ENCODE data around the gene FLYWCH2. TPM values are rescaled to one million over a fixed set of nuclear protein-coding genes. Genes with fewer than 3 reads are reported as not detected.

The FLYWCH2 gene
- total RNA-seq, 2 donors from 2014 or later: 52.2 to 53.2 TPM

- H3K36me3 ChIP-seq: no peaks in the 10 kb centered on the region
- no peaks in the 10 kb centered on the region for H3K27me3 ChIP-seq (replicated peaks; ENCODE audit: insufficient read depth)
- H3K27ac ChIP-seq: no peak overlapping the region
- DNase-seq (ENCODE audit: low spot score): no peak
- ATAC-seq (ENCODE audit: insufficient number of reproducible peaks, low FRiP score, low read depth): no peak
- no peak overlapping the region for H3K4me3 ChIP-seq
- H3K4me1 ChIP-seq (ENCODE audit: control insufficient read depth in 1 of 2, low read depth in 2 of 2): no peaks in the 10 kb centered on the region
- no peak for TF ChIP-seq CTCF (IDR thresholded peaks at IDR 0.05)
- H3K9me3 ChIP-seq: peaks cover 10% of the 10 kb centered on the region
Observed at GRCh38 chr16:2858245-2859025, 24.6 kb upstream of the FLYWCH2 start.

GRCh38 chr16:2859686-2860265, 23.2 kb upstream of the FLYWCH2 start:
- no peak for ATAC-seq (ENCODE audit: insufficient number of reproducible peaks, low FRiP score, low read depth)
- no peaks in the 10 kb centered on the region for H3K36me3 ChIP-seq
- peaks cover 10% of the 10 kb centered on the region for H3K9me3 ChIP-seq
- no peak overlapping the region for H3K27ac ChIP-seq
- no peak overlapping the region for H3K4me3 ChIP-seq
- no peak for TF ChIP-seq CTCF (IDR thresholded peaks at IDR 0.05)
- H3K27me3 ChIP-seq (replicated peaks; ENCODE audit: insufficient read depth): no peaks in the 10 kb centered on the region
- DNase-seq (ENCODE audit: low spot score): no peak
- H3K4me1 ChIP-seq (ENCODE audit: control insufficient read depth in 1 of 2, low read depth in 2 of 2): no peaks in the 10 kb centered on the region

DNA sequence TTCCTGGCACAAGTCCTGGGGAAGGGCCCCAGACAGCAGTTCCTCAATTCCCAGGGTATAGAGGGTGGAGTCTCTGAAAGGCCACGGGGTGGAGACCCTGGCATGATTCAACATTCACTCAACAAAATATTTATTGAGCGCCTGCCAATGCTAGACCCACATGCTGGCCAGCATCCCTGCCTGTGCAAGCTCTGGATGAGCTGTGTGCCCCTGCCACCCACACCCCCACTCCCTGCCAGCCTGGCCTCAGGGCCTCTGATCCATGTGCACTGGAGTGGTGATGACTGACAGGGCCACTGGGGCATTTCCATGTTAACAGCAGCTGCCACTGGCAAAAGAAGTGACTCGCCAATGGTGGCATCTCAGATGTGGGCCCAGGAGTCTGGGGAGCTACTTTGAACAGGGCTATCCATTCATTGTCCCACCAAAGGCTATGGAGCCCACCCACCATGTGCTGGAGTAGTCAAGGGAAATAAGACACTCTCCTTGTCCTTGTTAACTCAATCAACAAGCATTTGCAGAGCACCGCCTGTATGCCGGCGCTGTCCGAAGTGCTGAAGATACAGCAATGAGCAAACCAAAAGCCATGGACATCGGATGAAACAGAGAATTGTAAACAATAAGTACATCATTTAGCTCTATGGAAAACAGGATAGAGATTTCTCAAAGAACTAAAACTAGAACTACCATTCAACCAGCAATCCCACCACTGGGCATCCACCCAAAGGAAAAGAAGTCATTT, 22.0 kb upstream of the FLYWCH2 start:
- H3K9me3 ChIP-seq: peaks cover 10% of the 10 kb centered on the region
- H3K4me1 ChIP-seq (ENCODE audit: control insufficient read depth in 1 of 2, low read depth in 2 of 2): no peaks in the 10 kb centered on the region
- no peak for TF ChIP-seq CTCF (IDR thresholded peaks at IDR 0.05)
- no peak overlapping the region for H3K27ac ChIP-seq
- H3K36me3 ChIP-seq: no peaks in the 10 kb centered on the region
- DNase-seq (ENCODE audit: low spot score) (no peak), ATAC-seq (ENCODE audit: insufficient number of reproducible peaks, low FRiP score, low read depth) (no peak)
- H3K27me3 ChIP-seq (replicated peaks; ENCODE audit: insufficient read depth): no peaks in the 10 kb centered on the region
- H3K4me3 ChIP-seq: no peak overlapping the region

GRCh38 chr16:2865651-2866050, 17.4 kb upstream of the FLYWCH2 start:
- H3K9me3 ChIP-seq: peaks cover 8% of the 10 kb centered on the region
- H3K4me3 ChIP-seq: no peak overlapping the region
- H3K4me1 ChIP-seq (ENCODE audit: control insufficient read depth in 1 of 2, low read depth in 2 of 2): peaks cover 4 to 5% of the 10 kb centered on the region in 2 donors
- DNase-seq (ENCODE audit: low spot score): no peak
- no peaks in the 10 kb centered on the region for H3K27me3 ChIP-seq (replicated peaks; ENCODE audit: insufficient read depth)
- H3K36me3 ChIP-seq: no peaks in the 10 kb centered on the region
- no peak for ATAC-seq (ENCODE audit: insufficient number of reproducible peaks, low FRiP score, low read depth)
- TF ChIP-seq CTCF (IDR thresholded peaks at IDR 0.05): no peak
- no peak overlapping the region for H3K27ac ChIP-seq

DNA sequence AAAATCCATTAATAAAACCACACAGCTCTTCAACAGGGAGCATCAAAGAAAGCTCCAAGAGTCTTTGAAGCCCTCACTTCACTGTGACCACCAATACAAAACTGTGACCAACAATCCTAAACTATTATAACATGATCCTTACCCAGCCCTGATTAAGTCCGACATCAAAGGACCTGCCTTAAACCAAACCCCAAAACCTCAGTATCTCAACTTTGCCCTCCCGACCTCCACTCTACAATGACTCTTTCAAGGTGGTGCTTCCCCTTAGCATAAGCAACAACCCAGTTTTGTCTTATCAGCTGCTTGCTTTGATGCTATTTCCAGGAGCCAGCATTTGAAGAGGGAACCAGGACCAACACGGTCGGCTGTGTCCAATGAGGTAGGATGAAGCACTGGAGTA, 16.6 kb upstream of the FLYWCH2 start:
- peaks cover 4 to 5% of the 10 kb centered on the region in 2 donors for H3K4me1 ChIP-seq (ENCODE audit: control insufficient read depth in 1 of 2, low read depth in 2 of 2)
- no peak for ATAC-seq (ENCODE audit: insufficient number of reproducible peaks, low FRiP score, low read depth)
- DNase-seq (ENCODE audit: low spot score): no peak
- no peak overlapping the region for H3K27ac ChIP-seq
- no peaks in the 10 kb centered on the region for H3K36me3 ChIP-seq
- H3K4me3 ChIP-seq: no peak overlapping the region
- no peaks in the 10 kb centered on the region for H3K27me3 ChIP-seq (replicated peaks; ENCODE audit: insufficient read depth)
- no peak for TF ChIP-seq CTCF (IDR thresholded peaks at IDR 0.05)
- H3K9me3 ChIP-seq: no peaks in the 10 kb centered on the region

Measured in thoracic aorta (tissue), 2 donors.